DOHH2 (cell line): ENCODE measurements around the gene LRCH1.

ENCODE experiments used
- H3F3A ChIP-seq: fragments of 200-600 bp; sonication (generic), shearing (Covaris generic); 2 replicates; pipeline ENCODE4 v1.6.0; 2016; ENCODE audit warnings: antibody characterized with exemption, mild to moderate bottlenecking; ENCODE audit not compliant: control insufficient read depth, insufficient read depth
- H3K27ac ChIP-seq: fragments of 200-600 bp; sonication (generic); 2 replicates; pipeline ENCODE4 v1.5.1; 2014; ENCODE audit warnings: low read depth, mild to moderate bottlenecking, low read length, moderate library complexity
- H3K27me3 ChIP-seq: fragments of 200-600 bp; sonication (generic); 2 replicates; pipeline ENCODE4 v1.6.1; 2014; ENCODE audit warnings: mild to moderate bottlenecking, low read length, mixed read lengths; ENCODE audit not compliant: control insufficient read depth
- H3K36me3 ChIP-seq: fragments of 200-600 bp; sonication (generic); 2 replicates; pipeline ENCODE4 v1.6.1; 2014; ENCODE audit warnings: mild to moderate bottlenecking, low read length, moderate library complexity, mixed read lengths; ENCODE audit not compliant: control insufficient read depth
- H3K4me1 ChIP-seq: fragments of 200-600 bp; sonication (generic); 2 replicates; pipeline ENCODE4 v1.6.1; 2014; ENCODE audit warnings: mild to moderate bottlenecking, low read length, mixed read lengths; ENCODE audit not compliant: control insufficient read depth
- H3K4me2 ChIP-seq: fragments of 200-600 bp; sonication (generic); 2 replicates; pipeline ENCODE4 v1.6.0; 2014; ENCODE audit warnings: mild to moderate bottlenecking, low read length, moderate library complexity
- H3K4me3 ChIP-seq: fragments of 200-600 bp; sonication (generic); 2 replicates; pipeline ENCODE4 v1.5.1; 2014; ENCODE audit warnings: mild to moderate bottlenecking, low read length, mixed read lengths
- H3K79me2 ChIP-seq: fragments of 200-600 bp; sonication (generic); 2 replicates; pipeline ENCODE4 v1.6.1; 2014; ENCODE audit warnings: mild to moderate bottlenecking, low read length, mixed read lengths; ENCODE audit not compliant: control insufficient read depth
- H3K9me2 ChIP-seq: fragments of 200-600 bp; sonication (generic); replicated peaks from 2 replicates; pipeline ENCODE4 v1.6.1; 2014; ENCODE audit warnings: mild to moderate bottlenecking, low read length, mixed read lengths; ENCODE audit not compliant: control insufficient read depth
- H3K9me3 ChIP-seq: fragments of 200-600 bp; sonication (generic); 2 replicates; pipeline ENCODE4 v1.6.1; 2014; ENCODE audit warnings: antibody characterized with exemption, low read length, mixed read lengths; ENCODE audit not compliant: control insufficient read depth, insufficient read depth
- H4K20me1 ChIP-seq: fragments of 200-600 bp; sonication (generic); 2 replicates; pipeline ENCODE4 v1.6.0; 2014; ENCODE audit warnings: low read depth, mild to moderate bottlenecking, antibody characterized with exemption, low read length, moderate library complexity; ENCODE audit not compliant: control insufficient read depth, insufficient read depth
- CTCF ChIP-seq: fragments of 200-600 bp; sonication (generic); IDR thresholded peaks from one replicate; pipeline ENCODE4 v1.5.1; 2014; ENCODE audit warnings: antibody characterized with exemption, mild to moderate bottlenecking, low read depth, low read length; ENCODE audit not compliant: poor library complexity, severe bottlenecking
- EZH2phosphoT487 ChIP-seq: fragments of 200-600 bp; sonication (generic); IDR thresholded peaks from 2 replicates; pipeline ENCODE4 v1.6.1; 2017; ENCODE audit warnings: borderline replicate concordance, mild to moderate bottlenecking, antibody characterized with exemption, low read length, moderate library complexity, mixed read lengths

The LRCH1 gene

GRCh38 chr13:46605076-46605824 is 52.3 kb downstream of the LRCH1 start:
- H3K4me3 ChIP-seq: peak overlapping the region; percentile 60
- H4K20me1 ChIP-seq: peaks cover 6% of the 10 kb centered on the region; the same call in 1 of the 2 replicates
- no peaks in the 10 kb centered on the region for H3K9me3 ChIP-seq
- H3K36me3 ChIP-seq: peaks cover 5% of the 10 kb centered on the region; the same call in 1 of the 2 replicates
- H3K27ac ChIP-seq: peak overlapping the region; percentile 60
- H3K27me3 ChIP-seq: no peaks in the 10 kb centered on the region
- H3F3A ChIP-seq: peaks cover 2% of the 10 kb centered on the region; the same call in 1 of the 2 replicates
- H3K79me2 ChIP-seq: peaks cover 98% of the 10 kb centered on the region
- TF ChIP-seq EZH2phosphoT487 (no peak), CTCF (no peak)
- H3K4me2 ChIP-seq: peak overlapping the region; percentile 78
- no peaks in the 10 kb centered on the region for H3K9me2 ChIP-seq
- H3K4me1 ChIP-seq: peaks cover 94% of the 10 kb centered on the region

GRCh38 chr13:46605825-46606554 is 53.0 kb downstream of the LRCH1 start:
- Histone ChIP-seq H3K79me2 (peaks cover 98% of the 10 kb centered on the region), H3K9me2 (no peaks in the 10 kb centered on the region), H3K4me3 (peak overlapping the region; percentile 60), H4K20me1 (peaks cover 9% of the 10 kb centered on the region; the same call in 1 of the 2 replicates), H3K4me2 (peak overlapping the region; percentile 78), H3K36me3 (peaks cover under 1% of the 10 kb centered on the region; the same call in 1 of the 2 replicates), H3K27ac (peak overlapping the region; percentile 60), H3K9me3 (no peaks in the 10 kb centered on the region), H3K4me1 (peaks cover 92% of the 10 kb centered on the region), H3F3A (peaks cover 2% of the 10 kb centered on the region; the same call in 1 of the 2 replicates), H3K27me3 (no peaks in the 10 kb centered on the region)
- no peak for TF ChIP-seq EZH2phosphoT487
- TF ChIP-seq CTCF: no peak

GRCh38 chr13:46606970-46607369 is 54.0 kb downstream of the LRCH1 start:
- Histone ChIP-seq H3K27ac (peak overlapping the region; percentile 60; the same call in 1 of the 2 replicates), H3K79me2 (peaks cover 96% of the 10 kb centered on the region), H3K27me3 (no peaks in the 10 kb centered on the region), H4K20me1 (peaks cover 9% of the 10 kb centered on the region; the same call in 1 of the 2 replicates), H3K4me3 (peak overlapping the region; percentile 60; the same call in 1 of the 2 replicates), H3K9me2 (no peaks in the 10 kb centered on the region), H3K4me1 (peaks cover 88% of the 10 kb centered on the region), H3K4me2 (peak overlapping the region; percentile 78), H3K9me3 (no peaks in the 10 kb centered on the region), H3K36me3 (no peaks in the 10 kb centered on the region), H3F3A (peaks cover 2% of the 10 kb centered on the region; the same call in 1 of the 2 replicates)
- TF ChIP-seq EZH2phosphoT487 (no peak), CTCF (no peak)
